Caki2 (cell line): ENCODE results near the gene BPIFB2. TPM values are rescaled to one million over a fixed set of nuclear protein-coding genes. Genes with fewer than 3 reads are reported as not detected.

Experiments
- DNase-seq: peaks from one replicate; pipeline ENCODE4 v3.0.0-alpha.2; 2015; ENCODE audit warnings: low read depth
- in situ Hi-C: cut with HindIII; loops from 2 replicates; pipeline ENCODE4 v1.10.0; 2016; ENCODE audit warnings: low sequenced_read_pairs, low pct_unique_long_range_greater_than_20kb, mixed read lengths
- total RNA-seq: library from RNA; depleted of rRNA; stranded (reverse); fragments of >200 nt; shearing (Covaris generic); gene quantifications from 2 replicates; pipeline ENCODE4 v1.2.3, GENCODE V29; 2014; ENCODE audit warnings: low replicate concordance

The BPIFB2 gene
- total RNA-seq, 1 experiment from 2014 or later, result not detected

- no peak for DNase-seq
- in situ Hi-C loops, result no loop called here
Measured at GRCh38 chr20:32980990-32981389, 26.5 kb upstream of the BPIFB2 start.

DNA sequence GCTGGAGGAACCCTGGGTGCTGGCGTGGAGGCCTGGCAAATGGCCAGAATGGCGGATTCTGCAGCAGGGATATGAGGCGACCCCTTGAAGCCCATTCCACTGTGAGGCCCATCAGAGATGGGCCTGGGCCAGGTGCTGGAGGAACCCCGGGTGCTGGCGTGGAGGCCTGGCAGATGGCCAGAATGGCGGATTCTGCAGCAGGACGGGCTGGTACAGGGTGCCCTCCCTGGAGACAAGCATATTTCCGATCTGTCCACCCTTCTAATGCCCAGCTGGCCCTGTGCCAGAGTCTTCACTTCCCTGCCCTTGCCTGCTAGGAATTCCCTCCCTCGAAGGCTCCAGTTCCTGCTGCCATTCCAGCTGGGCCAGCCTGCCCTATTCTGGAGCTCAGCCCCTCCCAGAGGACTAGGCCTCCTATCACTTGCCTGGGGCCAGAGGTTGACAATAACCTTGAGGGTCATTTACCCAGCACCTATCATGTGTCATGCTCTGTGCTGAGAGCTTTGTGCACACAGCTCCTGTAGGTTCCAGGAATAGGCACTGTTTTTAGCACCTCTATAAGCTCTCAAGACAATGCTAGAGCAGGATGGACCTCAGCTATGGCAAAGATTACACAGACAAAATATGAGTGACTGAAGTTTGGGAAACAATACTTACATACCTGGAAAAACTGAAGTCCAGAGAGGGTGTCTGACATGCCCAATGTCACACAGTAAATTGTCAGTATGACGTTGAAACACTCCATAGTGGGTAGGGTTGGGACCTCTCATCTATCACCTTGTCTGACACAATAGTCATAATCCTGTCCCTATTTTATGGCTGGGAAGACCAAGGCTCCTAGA is 24.7 kb upstream of the BPIFB2 start:
- in situ Hi-C loops, result no loop called here

GRCh38 chr20:32983459-32984112 is 23.9 kb upstream of the BPIFB2 start:
- DNase-seq, result no peak
- in situ Hi-C loops, result no loop called here

More for the DNA sequence above, 24.7 kb upstream of the BPIFB2 start:
- no peak for DNase-seq

DNA sequence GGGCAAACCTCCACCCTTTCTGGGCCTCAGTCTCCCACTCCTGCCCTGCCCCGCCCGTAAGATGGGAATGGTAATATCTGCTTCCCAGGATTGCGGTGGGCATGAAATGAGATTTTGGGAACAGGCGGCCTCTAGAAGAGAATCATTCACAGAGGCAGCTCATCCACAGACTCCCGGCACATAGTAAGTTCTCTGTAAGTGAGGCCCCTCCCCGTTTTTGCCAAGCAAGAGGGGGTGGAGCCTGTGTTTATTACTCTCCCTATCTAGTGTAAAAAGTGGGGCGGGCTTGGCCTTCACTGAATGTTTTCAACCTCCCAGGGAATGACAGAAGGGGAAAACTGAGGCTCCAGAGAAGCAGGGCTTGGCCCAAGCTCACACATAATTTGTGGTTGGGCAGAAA is 23.3 kb upstream of the BPIFB2 start:
- in situ Hi-C loops, result no loop called here
- DNase-seq, result no peak

DNA sequence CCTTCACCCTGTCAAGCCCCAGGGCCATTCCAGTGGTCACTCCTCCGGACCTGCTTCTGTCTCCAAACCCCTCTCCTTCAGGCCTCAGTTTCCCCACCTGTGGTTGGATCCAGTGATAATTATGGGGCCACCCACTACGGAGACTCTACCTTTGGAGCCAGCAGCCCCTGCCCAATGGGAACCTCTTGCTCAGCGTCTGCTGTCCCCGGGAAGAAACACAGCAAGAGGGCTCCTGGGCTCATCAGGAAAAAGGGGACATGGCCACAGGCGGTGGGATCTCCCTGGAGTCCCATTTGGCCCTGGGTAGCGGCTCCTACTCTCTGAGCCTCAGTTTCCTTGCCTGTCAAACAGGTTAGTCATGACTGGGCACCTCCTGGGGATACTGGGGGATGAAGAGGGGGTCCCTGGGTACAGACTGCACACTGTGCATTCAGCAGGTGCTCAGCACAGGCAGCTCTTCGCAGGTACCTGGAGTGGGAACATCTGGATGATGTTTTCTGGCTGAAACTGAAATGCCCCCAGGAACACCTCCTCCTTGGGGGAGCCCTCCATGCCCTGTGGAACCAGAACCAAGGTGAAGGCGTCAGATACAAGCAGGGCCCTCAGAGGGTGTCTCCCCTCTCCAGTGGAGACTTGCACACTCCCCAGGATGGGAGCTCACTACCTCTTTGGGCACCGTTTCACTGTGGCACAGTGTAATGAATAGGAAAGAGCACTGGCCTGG is 22.7 kb upstream of the BPIFB2 start:
- DNase-seq, result no peak
- in situ Hi-C loops, result no loop called here

DNA sequence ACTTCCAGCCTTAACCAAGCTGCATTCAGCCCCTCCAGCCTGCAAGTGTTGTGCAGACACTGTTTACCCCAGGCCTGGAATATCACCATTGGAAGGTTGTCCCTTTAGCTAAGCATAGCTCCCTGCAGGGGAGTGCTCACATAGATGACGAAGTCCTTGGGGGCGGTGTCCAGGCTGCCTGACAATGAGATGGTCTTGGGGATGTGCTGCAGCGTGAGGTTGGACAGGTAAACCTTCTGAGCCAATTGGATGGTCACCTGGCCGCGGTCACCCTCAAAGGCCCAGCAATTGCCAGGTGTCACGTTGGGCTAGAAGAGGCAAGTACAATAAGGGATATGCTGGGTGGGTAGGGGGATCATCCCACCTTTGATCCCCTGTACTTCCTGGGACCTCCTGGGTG is 21.9 kb upstream of the BPIFB2 start:
- DNase-seq, result no peak
- in situ Hi-C loops, result no loop called here

DNA sequence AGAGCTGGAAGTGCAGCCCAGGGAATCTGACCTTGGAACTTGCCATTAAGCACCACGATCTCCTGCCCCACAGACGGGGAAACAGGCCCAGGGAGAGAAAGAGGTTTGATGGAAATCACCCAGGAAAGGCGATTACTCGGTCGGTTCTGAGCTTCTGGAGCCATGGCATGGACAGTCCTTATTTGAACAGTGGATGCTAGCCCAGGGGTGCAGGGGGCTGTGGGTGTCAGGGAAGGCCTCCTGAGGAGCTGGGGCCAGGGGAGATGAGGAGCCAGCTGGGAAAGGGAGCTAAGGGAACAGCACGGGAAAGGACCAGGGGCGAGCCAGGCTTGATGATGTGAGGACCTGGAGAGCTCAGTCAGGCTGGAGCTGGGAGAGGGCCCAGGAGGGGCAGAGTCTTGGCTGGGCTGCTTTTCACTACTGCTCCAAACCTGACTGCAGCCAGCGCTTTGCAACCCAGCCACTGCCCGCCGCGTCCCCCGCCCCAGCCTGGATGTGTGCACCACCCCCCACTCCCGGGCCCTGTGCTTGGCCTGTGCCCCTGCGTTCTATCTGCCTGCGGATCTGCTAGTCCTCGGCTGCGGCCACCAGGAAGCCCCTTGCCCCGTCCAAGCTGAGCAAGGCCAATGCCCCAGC is 21.1 kb upstream of the BPIFB2 start:
- DNase-seq, result no peak
- in situ Hi-C loops, result no loop called here

- in situ Hi-C loops, result no loop called here
Measured at GRCh38 chr20:32987044-32987825, 20.3 kb upstream of the BPIFB2 start.

GRCh38 chr20:32988008-32988407 is 19.5 kb upstream of the BPIFB2 start:
- in situ Hi-C loops, result no loop called here
- no peak for DNase-seq

More at GRCh38 chr20:32987044-32987825, 20.3 kb upstream of the BPIFB2 start:
- no peak for DNase-seq

DNA sequence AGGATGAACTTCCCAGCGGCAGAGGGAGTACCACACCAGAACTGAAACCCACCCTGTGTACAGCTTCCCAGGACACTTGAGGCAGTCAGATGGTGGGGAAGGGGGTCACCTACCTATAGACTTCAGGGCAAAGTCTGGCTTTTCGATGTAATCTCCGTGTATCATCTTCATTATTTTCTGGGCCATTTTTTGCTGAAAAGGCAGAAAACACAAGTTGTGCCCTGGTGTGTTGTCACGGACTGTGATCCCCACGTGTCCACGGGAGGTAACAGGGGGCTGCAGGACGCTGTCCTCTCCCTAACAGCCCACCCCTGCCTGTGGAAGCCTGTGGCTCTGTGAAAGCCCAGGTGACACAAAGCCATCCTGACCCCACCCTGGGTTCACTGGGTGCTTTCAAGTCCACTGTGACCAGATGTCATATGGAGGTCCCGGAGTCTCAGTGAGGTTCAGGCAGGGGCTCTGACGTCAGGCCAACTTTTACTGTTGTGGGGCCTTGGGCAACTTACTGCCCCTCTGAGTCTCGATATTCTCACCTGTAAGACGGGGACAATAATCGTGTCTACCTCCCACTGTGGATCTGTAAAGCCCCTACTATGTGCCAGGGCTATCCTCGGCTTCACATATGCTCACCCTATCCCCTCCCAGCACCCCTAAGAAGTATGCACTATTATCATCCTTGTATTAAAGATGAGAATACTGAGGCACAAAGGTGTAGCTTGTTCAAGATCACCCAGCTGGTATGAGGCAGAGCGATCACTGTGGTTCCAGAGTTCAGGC is 17.8 kb upstream of the BPIFB2 start:
- in situ Hi-C loops, result no loop called here
- DNase-seq, result no peak

DNA sequence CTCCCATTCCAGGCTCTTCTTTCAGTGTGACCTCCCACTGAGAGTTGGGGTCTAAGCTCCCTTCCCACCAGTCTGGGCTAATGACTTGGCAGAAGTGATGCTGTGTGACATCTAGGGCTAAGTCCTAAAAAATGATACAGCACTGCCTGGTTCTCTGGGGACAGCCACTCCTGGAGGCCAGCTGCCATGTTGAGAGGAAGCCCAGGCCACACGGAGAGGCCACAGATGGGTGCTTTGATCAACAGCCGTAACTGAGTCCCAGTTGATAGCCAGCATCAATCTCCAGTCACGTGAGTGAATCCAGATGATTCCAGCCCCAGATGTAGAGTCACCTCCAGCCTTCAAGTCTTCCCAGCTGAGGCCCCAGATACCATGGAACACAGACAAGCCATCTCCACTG is 17.1 kb upstream of the BPIFB2 start:
- in situ Hi-C loops, result no loop called here
- DNase-seq, result no peak

GRCh38 chr20:32991383-32991782 is 16.1 kb upstream of the BPIFB2 start:
- DNase-seq, result no peak
- in situ Hi-C loops, result no loop called here

- DNase-seq, result no peak
- in situ Hi-C loops, result no loop called here
Measured at GRCh38 chr20:32991792-32992641, 15.5 kb upstream of the BPIFB2 start.

DNA sequence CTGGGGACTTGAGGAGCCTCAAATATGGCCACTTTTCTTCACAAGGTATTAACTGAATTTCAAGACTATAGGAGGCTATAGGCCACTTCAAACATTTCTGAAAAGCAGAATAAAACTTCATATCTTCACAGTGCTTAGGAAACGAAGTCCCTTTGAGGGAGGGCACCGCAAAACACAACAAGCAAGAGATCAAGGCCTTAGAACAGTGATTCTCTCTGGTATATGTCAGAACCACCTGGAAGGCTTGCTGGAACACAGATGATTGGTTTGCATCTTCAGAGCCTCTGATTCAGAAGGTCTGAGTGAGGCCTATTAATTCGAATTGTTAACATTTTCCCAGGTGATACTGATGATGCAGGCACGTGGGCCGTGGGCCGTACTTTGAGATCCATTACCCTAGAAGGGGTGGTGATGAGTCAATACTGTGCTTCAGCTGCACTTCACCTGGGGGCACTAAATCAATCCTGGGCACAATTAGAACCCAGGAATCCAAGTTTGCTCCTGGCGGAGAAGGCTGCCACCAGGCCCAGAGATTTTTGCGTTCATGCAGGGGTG is 13.9 kb upstream of the BPIFB2 start:
- no peak for DNase-seq
- in situ Hi-C loops, result no loop called here

DNA sequence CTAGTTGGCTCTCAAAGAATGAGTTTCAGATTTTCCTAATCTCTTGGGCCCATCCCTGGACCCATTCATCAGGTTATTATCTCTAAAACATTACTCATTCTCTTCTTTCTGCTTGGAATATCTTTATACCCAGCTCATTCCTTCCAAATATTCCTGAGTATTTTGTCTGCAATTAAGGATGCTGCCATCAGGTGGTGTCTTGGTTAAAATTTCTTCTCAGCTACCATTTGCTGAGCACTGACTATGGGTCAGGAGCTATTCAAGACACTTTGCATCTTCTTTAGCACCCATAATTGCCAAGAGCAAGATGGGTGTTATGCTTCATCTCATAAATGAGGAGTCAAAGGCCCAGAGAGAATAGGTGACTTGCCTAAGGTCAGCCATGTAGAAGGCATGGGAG is 11.7 kb upstream of the BPIFB2 start:
- in situ Hi-C loops, result no loop called here
- DNase-seq, result no peak

- in situ Hi-C loops, result no loop called here
- DNase-seq, result no peak
Measured at GRCh38 chr20:32997431-32997830, 10.1 kb upstream of the BPIFB2 start.
